ENCODE data around the gene H6PD.

The H6PD gene, protein sequence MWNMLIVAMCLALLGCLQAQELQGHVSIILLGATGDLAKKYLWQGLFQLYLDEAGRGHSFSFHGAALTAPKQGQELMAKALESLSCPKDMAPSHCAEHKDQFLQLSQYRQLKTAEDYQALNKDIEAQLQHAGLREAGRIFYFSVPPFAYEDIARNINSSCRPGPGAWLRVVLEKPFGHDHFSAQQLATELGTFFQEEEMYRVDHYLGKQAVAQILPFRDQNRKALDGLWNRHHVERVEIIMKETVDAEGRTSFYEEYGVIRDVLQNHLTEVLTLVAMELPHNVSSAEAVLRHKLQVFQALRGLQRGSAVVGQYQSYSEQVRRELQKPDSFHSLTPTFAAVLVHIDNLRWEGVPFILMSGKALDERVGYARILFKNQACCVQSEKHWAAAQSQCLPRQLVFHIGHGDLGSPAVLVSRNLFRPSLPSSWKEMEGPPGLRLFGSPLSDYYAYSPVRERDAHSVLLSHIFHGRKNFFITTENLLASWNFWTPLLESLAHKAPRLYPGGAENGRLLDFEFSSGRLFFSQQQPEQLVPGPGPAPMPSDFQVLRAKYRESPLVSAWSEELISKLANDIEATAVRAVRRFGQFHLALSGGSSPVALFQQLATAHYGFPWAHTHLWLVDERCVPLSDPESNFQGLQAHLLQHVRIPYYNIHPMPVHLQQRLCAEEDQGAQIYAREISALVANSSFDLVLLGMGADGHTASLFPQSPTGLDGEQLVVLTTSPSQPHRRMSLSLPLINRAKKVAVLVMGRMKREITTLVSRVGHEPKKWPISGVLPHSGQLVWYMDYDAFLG

DNA sequence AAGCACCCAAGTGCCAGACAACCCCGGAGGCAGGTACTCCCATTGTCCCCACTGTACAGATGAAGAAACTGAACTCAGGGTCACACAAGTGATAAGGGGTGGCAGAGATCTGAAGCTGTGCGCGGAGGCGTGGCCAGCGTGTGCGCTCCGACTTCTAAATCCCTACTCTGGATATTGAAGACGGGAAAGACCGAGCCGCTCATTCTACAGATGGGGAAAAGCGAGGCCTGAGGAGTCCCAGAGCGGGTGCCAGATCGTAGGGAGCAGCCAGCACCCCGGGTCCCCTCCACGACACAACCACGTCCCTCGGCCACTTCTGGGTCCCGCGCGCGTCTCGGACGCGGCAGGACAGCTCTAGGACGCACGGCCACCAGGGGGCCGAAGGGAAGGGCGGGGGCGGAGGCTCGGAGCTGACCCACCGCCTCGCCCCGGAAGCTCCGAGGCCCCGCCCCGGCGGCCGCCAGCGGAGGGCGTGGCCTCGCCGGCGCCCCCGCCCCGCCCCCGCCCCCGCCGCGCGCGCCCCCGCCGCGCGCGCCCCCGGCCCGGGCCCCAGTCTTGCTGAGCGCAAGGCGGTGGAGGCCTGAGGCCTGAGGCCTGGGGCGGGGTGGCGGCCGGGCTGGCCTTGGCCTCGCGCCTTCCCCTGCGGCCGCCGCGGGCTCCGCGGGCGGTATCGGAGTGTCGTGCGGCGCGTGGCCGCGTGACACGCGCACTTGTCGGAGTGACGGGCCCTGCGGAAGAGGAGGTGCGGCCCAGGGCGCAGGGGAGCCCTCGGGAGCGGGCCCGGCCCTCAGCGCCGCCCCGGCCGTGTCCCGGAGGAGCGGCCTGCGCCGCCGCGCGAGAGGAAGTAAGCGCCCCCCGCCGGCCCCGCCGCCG lies at the start of gene H6PD:
H6PD (plus strand) TSS at position 552 of the 873 bp plus-strand sequence. CDS start 10,161 bp downstream, outside the sequence.
- DNase-seq (ENCODE audit: low spot score): peak; percentile 84

DNA sequence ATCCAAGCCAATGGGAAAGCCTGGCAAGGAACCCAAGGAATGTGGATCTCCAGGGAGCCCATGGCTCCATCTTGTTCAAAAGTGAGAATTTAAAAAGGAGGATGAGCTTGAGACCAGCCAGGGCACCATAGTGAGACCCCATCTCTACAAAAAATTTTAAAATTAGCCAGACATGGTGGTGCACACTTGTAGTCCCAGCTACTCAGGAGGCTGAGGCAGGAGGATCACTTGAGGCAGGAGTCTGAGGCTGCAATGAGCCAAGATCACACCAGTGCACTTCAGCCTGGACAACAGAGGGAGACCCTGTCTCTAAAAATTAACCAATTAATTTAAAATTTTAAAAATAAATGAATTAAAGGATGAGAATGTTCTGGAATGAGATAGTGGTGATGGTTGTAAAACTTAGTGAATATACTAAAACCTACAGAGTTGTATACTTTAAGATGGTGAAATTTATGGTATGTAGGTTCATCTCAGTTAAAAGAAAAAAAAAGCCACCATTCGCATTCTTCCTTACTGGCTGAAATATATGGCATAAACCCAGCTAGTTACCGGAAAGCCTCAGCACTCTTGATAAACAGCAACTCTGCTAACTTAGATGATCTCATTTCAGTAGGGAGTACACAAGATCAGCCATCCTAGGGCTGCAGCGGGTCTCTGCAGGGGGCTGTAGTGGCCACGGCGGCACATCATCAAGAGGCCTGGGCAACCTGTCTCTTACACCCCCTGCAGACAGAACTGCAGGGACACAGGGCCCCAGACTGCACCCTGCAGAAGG lies 48.3 kb upstream of the H6PD start:
- DNase-seq (ENCODE audit: low spot score): no peak

DNA sequence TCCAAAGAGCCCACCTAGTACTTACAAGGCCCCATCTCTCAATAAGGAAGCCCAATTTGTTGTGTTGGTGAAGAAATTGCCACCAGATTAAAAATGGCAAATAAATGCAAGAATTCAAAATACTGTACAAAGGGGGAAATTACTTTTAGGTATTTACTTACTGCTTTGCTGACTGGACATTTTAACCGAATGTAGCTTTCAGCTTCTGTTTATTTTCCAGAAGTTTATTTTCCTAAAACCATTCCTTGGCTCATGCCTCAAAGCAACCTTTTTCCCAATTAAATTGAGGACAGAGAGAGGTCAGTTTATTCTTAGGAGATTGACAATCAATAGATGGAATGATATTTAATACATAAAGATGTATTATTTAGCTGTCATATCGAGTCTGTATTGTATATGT lies 47.6 kb upstream of the H6PD start:
- DNase-seq (ENCODE audit: low spot score): no peak

DNA sequence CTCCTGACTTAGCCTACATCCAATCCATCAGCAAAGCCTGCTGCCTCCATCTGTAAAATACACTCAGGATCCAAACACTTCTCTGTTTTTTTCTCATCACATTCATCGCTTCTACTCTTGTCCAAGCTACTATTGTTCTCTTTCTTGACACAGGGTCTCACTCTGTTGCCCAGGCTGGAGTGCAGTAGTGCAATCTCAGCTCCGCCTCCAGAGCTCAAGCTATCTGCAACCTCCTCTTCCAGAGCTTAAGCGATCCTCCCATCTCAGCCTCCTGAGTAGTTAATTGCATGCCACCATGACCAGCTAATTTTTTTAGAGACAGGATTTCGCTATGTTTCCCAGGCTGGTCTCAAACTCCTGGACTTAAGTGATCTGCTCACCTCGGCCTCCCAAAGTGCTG lies 44.3 kb upstream of the H6PD start:
- no peak for DNase-seq (ENCODE audit: low spot score)

DNA sequence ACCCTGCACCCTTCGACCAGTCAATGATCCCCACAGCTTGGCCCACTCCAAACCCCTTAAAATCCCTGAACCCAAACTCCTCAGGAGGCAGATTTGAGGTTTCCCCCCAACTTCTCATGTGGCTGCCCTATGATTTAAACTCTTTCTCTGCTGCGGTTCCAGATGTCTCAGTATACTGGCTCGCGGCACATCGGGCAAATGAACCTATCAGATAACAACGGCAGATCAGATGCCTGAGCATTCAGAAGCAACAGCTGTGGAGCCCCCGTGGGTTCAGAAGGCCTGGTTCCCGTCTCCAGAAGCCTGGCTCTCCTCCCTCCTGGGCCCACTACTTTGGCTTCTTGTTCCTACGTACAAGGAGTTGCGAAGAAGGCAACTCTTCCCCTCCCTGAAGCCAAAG lies 43.3 kb upstream of the H6PD start:
- DNase-seq (ENCODE audit: low spot score): no peak

DNA sequence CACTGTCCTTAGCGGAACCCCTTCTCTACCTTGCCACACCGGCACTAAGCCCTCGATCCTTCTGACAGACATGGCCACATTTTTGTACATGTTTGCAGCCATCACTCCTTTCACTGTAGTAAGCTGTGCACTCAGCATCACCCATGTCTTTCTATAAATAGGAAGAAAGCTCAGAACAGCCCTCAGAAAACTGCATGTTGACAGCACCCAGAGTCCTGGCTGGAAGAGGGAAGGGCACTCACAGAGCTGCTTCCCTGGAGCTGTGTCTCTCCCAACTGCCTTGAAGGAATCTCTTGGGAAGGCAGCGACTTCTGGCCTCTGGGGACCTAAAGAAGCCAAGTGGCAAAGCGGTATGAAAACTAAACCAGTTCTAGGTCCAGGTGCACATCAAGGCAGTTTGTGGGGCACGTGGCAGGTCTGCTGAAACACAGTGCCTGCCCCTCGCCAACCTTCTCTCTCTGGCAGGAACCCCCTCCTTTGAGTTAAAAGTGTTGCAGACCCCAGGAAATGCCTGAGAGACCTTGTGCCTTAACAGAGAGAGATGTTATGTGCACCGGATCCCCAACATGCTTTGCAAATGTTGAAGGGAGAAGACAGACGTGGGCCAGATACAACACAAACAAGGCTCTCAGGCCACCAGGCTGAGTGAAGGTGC lies 41.9 kb upstream of the H6PD start:
- DNase-seq (ENCODE audit: low spot score): no peak

DNA sequence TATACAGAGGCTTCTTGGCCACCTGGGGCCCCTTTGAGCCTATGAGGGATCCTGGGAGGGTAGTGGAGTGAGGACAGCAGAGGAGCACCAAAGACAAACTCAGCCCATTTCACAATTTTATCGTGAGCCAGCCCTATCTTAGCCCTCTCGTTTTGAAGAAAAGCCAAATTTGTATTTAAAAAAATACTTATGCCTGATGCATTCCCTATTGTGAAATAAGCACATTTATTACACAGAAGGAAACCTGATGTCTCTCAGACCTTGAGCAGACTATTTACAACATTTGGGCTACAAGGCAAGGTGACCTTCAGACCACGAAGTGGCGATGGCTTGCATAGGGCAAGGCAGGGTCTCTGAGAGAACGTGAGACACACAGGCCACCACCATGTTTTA lies 41.3 kb upstream of the H6PD start:
- DNase-seq (ENCODE audit: low spot score): no peak

DNA sequence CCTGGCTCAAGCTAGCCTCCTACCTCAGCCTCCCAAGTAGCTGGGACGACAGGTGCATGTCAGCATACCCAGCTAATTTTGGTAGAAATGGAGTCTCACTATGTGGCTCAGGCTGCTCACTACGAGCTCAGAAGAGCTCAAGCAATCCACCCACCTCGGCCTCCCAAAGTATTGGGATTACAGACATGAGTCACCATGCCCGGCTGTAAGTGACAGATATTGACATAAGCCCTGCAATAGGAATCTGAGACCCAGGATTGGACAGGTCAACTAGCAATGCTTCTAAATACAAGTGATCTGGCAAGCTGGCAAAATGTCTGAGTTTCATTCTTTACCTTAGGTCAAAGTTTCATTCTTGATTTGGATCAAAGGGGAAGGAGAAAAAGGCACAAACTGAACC lies 40.5 kb upstream of the H6PD start:
- peak; percentile 11 for DNase-seq (ENCODE audit: low spot score)

DNA sequence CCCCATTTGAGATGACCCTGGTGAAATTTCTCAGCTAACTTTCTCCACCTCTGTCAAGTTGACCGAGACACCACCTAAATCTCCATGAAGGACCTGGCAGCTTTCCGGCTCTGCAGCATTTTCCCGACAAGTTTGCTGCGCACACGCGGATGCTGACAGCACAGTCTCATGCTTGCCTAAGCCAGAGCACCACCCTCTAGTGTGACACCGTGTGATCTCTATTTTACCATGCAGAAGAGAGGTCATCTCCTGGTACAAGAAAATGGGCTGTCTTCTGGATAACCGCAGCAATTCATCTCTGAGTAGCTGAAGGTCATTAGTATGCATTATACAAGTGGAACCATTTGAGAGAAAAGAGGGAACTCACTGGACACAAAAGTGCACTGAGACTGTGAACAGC lies 38.9 kb upstream of the H6PD start:
- no peak for DNase-seq (ENCODE audit: low spot score)

DNA sequence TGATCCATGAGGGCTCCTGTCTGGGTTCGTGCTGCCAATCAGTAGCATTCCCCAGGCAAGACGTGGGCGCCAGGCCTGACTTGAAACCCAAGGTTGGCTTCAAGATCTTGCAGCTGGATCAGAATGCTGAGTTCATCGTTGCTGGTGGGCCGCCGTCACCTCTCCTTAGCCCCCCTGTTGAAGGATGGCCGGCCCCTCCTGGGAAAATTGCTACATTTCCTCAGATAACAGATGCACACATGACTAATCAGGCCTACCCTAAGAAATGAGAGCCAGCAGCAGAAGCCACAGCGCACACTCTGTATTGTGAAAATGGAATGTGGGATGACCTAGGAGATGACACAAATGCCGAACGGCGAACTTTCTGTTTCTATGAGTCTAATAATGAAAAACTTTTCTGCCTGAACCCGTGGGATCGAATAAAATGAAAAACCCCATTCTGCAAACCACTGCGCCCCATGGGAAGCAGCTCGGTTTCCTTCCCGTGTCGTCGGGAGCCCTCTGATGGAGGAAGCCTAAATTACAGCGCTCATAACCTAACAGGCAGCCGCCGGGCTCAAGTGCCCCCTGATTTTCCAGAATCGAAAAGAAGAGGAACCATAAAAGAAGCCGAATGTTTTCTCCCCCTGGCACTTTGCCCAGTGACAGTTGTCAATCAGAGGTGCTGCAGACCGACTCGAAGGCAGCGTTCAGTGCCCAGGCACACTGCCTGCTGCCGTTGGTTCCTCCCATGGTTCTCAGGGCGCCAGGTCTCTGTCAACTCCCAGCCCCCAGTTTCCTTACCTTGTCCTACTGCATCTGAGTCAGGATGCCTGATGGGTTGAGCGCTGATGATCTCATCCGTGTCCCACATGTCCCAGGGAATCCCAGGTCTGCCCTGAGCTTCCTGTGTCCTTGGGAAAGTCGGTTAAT lies 38.2 kb upstream of the H6PD start:
- DNase-seq (ENCODE audit: low spot score): peak; percentile 88

DNA sequence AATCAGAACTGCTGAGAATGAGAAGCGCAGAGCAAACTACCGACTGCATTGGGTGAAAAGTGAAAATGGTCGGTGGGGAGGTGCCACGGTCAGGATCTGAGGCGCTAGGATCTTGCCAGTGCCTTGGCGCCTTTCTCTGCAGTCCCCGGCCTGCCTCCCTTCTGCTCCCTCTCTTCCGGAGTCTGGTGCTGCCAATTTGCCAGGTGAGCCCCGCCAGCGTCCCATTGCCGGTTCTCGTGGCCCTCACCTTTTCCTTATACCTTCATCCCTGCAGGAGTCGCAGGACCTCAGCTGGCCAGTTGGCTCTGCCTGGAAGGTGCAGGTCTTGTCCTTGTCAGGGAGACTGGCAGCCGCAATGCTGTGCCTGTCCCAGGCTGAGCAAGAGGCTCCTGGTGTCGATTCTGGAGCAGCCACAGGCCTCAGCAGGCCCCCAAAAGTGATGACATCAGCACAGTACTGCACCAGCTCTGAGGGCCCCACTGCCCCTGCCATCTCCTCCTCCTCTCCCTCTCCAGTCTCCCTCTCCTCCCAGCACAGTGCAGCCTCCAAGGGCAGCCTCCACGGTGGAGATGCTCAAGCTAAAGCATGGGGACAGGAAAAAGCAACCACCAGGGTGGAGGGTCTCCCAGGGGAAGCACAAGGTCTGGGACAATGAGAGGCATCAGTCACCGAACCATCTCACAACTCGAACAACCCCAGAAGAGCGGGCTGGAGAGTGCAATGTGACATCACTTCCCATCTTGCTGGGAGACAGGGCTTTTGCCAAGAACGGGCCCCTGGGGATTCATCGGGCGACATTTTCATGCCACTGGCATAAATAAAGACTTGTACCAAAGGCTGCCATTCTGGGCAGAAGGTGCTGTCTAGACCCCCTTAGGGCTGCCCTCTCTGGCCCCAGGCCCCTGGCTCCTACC lies 37.1 kb upstream of the H6PD start:
- no peak for DNase-seq (ENCODE audit: low spot score)

DNA sequence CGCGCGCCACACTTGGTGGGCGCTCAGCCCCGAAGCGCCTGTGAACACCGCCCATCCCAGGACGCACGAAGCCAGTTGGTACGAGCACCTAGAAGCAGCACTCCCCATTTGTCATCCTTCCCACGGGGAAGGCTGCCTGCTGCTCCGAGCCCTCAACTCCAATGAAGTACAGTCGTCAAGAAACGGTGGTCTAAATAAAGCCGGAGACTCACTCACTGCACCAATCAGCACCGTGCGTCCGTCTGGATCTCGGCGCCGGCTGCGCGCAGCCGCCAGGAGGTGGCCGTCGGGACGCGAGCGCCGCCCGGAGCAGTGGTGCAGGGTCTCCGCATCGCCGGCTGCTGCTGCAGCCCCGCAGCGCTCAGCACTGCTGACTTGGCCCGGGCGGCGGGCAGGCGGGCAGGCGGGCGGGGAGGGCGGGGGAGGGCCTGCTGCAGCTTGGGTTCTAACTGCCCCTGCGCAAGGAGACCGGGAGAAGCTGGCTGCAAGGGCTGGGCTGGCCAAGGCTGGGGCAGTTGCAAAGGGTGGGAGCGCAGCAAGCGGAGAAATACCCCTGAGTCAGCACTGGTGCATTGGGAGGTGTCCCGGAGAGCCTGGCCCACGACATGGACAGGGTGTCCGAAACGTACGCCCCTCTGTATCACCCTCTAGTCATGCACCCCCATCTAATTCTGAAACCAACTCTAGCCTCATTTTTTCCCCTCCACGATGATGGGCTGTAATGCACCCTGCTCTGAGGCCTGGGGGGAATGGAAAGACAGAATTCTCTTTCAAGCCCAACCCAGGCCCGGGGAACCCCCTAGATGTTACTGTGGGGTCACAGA lies 35.8 kb upstream of the H6PD start:
- DNase-seq (ENCODE audit: low spot score): peak; percentile 15

DNA sequence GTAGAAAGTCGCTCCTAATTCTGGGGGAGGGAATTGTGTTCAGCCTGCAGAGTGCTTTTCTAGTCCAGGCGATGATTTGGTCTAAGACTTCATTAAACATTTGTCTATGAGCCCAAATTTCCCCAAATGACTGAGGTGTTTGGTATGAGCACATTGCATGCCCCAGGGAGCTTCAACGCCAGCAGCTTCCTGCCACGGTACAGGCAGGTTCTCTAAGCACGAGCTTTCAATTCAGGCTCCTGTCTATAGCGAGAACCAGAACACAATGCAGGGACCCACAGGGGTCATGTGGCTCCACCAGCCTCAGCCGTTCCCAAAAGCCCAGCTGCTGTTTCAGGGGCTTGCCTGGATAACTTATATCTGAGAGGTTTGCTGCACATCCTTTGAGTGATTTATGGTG lies 34.1 kb upstream of the H6PD start:
- peak; percentile 80 for DNase-seq (ENCODE audit: low spot score)

DNA sequence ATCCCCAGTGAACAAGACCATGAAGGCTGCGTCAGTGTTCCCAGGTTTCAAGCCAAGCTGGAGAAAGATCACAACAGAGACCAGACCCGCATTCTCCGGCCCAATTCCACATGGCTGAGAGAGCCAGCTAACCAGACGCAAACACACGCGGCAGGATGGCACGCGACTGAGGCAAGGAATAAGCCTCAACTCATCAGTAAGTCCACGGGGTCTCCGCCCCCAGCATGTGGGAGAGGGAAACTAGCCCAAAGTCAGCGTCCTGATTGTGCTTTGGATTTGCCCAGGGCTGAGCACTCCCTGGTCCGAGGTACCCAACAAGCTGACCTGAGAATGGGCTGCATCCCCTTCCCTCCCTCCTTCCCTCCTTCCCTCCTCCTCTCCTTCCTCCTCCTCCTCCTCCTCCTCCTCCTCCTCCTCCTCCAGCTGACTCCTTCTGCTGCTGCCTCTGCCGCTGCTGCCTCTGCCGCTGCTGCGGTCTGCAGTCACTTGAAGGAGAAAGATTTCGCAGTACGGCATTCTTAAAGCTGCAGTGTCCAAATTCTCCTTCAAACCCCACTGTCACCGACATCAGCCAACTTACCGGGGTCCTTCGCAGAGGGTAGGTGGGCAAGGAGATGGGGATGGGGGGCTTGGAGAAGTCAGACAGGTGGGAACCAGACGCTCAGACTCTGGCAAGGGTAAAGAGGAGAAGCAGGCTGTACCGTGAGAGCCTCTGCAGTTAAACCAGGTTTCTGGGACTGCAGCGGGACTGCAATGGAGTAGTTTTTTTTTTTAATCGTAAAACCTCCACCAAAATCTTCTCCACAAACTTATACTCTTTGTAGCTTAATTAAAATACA lies 33.0 kb upstream of the H6PD start:
- peak; percentile 59 for DNase-seq (ENCODE audit: low spot score)

DNA sequence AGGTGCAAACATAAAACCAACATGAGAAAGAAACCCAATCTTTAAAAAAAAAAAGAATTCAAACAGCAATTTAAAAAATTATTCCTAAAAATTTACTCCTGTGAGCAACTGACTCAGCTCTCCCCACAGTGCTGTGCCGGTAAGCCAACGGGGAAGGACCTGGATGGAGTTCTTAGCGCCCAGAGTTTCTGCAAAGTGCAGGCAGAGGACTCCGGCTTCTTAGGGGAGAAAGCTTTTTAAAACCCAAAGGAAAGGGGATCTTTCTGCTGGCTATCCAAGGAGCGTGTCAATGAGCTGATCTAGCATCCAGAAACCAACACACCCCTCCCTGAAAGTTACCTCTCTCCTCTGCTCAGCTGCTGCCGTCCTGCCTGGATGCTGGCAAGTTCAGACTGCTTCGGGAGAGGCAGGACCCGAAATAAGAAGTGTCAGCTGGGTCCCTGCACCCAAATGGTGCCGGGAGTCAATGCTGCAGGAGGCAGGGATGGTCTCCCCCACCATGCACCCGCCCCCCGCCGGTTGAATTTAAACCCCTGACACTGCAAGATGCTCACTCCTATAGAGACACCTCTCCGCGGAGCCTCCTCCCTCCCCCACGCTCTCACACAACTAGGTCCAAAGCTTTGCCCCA lies 32.2 kb upstream of the H6PD start:
- DNase-seq (ENCODE audit: low spot score): no peak

DNA sequence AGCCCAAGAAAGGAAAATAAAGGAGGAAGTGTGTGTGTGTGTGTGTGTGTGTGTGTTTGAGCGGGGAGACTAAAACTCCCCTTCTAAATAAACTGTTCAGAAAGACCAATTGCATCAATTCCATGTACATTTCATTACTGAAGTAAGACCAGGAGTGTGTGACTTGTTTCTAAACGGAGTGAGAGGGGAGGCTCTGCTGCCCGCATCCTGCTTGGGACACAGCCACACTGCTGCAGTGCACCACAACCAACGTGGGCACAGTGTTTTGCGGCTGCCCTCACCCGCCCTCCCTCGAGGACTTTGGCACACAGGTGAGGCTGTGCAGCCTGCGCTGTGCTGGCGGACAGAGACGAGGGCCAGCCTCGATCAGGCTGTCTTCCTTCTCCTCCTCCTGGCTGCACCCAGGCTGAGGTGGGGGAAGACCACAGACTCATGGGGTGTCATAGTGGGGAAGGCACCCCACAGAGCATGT lies 31.0 kb upstream of the H6PD start:
- DNase-seq (ENCODE audit: low spot score): no peak

Measured in kidney tubule cell (primary cell).